HG03354 (cell line): Measurements from ENCODE around the gene NCOA1.

Experiments used
- ATAC-seq: cut with Tn5 transposase; IDR thresholded peaks from one replicate; pipeline ENCODE4 v1.9.1; 2021; ENCODE audit warnings: mild to moderate bottlenecking; ENCODE audit not compliant: unreplicated experiment, poor library complexity, severe bottlenecking

The NCOA1 gene

DNA sequence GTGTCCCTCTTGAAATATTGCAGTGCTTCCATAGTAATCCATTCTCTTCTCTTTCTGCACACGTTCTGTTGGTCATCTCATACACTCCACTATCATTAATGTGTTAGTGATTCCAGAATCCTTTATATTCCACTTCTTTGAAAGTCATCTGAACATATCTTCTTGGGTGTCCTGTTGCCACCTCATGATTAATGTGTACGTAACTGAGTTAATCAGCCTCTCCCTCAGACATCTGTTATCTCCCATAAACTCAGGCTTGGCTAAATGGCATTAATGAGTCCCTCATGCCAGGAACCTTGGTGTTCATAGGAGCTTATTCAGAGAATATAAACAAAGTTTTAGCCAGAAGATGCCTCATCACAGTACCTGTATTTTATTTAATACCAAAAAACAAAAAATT is 126.4 kb downstream of the NCOA1 start:
- no peak for ATAC-seq

DNA sequence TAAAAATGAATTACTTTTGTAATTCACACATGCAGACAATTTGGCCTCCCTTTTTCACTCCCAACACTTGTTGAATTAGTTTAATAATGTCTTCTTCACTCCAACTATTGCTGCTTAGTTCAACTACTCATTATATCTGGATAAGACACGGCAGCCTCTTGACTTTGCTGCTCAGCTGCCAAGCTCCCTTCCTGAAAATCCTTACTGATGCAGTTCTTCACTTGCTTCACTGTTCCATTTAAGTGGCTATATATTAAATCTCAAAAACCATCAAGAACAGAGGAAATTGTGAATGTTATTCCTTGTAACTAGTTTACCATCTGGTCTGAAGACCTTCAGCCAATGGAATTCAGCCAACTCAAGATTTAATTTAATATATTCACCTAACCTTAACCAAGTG is 127.1 kb downstream of the NCOA1 start:
- ATAC-seq = no peak

DNA sequence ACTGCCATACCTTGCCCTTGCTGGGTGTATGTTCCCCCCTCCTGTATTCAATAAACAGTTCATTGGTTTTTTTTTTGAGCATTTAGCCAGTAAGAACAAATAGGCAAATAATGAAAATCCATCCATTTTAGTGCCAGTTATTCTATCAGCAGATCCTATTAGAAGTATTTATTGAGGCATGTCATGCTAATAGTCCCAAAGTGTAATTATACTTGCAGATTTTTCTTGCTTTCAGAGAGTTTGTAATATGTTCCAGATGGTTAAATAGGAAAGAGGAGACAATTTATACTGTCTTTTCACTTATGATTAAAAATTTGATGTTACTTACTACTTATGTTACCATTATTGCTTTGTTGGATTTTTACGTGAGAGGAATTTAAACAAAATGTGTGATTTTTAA is 127.6 kb downstream of the NCOA1 start:
- no peak for ATAC-seq

DNA sequence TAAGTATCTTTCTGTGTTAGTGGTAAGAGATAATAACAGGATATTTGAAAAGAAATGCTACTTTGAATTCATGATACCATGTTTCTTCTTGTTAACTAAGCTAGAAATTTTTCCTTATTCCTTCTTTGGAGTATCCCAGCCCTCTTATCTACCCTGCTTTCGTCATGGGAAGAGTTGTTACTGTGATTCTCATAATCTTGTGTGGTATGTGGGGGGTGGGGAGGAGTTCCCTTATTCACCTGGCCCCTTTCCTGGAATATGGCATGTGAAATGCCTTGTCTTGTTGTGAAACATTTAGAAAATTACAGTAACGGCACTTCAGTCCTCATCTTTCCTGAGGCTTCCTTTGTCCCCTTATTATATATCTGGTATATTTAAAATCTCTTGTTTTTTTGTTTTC is 129.9 kb downstream of the NCOA1 start:
- ATAC-seq = no peak

DNA sequence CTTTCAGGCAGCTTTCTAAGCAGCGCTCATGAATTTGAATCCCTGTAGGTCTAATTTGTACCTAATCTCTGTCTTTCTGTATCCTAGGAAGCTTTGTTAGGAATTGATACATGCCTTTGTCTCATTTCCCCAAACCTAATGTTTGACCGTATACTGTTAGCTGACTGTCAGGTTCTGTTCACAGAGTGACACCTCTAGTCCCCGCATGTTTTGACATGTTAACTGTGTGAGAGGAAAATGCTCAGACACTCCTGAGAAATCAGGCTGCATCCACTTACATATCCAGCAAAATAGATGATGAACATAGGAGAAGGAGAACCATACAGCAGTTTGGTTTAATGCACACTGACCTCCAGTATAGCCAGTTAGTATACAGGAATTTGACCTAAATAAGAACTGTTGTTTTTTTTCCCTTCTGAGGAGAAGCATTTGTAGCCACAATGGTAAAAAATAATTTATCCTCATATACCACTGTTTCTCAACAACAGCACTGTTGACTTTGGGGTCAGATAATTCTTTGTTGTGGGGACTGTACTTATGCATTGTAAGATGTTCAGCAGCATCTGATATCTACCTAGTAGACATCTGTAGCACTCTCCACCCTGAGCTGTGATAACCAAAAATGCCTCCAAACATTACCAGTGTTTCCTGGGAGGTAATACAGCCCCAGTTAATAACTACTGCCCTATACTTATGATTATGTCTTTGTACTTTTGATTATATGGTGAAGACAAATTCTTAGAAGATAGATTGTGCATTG is 130.9 kb downstream of the NCOA1 start:
- ATAC-seq = no peak

DNA sequence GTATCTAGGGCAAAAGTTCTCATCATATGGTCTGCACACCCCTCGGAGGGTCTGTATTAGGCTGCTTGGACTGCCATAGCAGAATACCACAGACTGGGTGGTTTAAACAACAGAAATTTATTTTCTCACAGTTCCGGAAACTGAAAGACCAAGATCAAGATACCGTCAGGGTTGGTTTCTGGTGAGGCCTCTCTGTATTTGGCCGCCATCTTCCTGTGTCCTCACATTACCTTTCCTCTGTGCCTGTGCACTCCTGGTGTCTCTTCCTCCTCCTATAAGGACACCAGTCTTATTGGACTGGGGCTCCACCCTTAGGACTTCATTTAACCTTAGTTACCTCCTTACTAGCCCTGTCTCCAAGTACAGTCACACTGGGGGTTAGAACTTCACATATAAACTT is 132.5 kb downstream of the NCOA1 start:
- no peak for ATAC-seq

DNA sequence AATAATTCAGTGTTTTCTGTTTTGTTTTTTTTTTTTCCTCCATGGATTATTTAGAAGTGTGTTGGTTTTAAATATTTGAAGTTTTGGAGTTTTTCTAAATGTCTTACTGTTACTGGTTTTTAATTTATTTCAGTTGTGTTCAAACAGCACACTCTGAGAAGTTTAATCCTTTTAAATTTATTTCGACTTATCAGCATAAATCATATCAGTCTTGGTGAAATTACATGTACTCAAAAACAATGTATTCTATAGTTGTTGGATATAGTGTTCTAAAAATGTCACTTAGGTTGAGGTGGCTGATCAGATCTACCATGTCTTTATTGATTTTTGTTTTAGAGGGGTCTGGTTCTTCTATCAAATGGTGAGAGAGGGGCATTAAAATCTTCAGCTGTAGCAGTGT is 134.7 kb downstream of the NCOA1 start:
- no peak for ATAC-seq

DNA sequence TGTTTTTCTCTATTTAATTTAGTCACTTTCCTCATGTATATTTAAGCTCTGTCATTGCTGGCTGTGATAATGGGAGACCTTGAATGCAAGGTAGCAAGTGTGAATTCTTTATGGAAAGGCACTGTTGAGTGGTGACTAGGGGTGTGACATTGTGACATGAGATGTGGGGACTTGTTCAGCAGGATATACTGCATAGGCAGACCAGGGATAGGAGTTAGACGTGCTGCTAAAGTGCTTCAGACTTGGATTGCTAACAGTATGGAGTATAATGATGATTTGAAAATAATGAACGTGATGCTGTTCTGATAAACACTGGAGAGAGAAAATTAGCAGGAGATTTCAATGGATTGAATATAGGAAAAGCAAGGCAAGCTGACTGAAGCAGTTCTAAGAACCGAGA is 135.1 kb downstream of the NCOA1 start:
- ATAC-seq = no peak

DNA sequence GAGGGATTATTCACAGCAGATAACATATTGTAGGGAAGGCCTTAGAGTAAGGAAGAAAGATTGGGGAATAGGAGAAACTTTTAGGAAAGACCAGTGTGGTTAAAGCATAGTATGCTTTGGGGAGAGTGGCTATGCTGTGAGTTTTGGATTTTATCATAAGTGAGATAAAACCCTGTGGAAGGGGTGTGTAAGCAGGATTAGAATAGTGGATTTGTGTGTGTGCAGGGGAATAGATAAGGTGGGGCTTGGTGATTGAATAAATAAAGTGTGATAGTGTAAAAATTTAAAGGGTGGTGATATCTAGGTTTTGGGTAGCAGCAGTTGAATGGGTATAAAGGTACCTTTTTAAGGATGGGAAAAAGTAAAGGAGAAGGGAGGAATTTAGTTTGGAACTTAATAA is 137.7 kb downstream of the NCOA1 start:
- ATAC-seq = no peak

DNA sequence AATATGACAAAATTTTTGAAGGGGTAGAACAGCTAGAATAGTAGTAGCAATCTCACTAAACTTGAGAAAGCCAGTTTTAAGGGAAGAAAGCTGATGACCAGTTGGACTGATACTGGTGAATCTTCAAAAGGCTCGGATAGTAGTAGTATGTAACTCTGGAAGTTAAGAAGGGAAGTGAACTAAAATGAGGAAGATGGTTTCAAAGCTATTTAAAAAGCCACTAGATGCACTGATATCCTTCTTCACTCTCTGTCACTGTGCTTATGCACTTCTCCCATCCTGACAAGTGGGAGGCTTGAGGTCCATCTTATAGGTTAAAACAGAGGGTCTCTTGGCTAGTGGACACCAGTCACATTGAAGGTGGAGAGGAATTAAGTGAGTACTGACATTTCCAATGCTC is 141.1 kb downstream of the NCOA1 start:
- no peak for ATAC-seq

DNA sequence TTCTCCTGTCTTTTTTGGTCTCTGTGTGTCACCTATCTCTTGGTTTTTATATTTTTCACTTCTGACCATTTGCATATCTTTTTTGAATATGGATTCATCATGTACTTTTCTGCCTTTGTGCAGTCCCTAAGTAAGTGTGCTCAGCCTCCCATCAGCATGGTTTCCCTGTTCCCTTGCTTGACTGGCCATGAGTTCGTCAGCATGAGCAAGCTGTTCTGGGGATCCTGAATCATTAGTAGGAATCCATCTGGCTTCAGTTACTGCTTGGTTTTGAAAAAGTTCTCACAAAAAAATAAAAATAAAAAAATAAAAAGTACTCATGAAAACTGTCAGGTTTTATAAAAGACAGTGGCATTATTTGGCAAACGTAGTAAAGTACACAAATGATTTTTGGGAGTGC is 144.1 kb downstream of the NCOA1 start:
- ATAC-seq = no peak

DNA sequence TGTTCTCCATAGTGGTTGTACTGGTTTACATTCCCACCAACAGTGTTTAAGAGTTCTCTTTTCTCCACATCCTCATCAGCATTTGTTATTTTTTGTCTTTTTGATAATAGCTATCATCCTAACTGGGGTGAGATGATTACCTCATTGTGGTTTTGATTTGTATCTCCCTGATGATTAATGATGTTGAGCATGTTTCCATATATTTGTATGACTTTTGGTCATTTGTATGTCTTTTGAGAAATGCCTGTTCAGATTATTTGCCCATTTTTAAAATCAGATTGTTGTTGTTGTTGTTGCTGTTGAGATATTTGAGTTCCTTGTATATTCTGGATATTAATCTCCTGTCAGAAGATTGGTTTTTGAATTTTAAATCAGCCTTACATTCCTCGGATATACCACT is 147.5 kb downstream of the NCOA1 start:
- no peak for ATAC-seq

DNA sequence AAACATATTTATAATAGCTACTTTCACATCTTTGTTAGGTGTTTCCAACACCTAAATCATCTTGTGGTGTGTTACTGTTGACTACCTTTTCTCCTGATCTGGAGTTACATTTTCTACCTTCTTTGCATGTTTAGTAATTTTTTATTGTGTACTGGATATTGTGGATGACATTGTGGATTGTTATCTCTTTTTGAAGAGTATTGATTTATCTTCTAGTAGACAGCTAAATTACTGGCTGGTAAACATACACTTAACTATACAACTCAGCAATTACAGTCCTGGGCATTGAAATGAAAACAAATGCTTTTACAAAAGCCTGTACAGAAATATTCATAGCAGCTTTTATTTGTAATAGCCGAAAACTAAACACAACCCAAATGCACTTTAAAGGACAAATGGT is 151.3 kb downstream of the NCOA1 start:
- ATAC-seq = no peak

DNA sequence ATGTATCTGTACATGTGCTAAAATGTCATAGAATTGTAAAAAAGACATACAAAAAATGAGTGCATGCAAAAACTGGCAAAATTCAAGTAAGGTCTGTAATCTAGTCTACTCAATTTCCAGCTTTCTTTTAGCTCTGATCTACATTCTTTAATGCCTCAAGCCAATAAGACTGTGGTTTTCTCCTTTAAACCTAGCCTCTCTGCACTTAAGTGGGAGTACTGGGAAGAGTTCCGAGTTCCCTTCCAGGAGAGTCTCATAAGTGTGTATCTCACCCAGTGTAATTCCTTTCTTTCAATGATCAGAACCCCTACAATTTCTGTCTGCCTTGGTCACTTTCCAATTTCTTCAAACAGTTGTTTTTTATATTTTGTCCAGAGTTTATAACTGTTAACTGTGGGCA is 152.0 kb downstream of the NCOA1 start:
- no peak for ATAC-seq

DNA sequence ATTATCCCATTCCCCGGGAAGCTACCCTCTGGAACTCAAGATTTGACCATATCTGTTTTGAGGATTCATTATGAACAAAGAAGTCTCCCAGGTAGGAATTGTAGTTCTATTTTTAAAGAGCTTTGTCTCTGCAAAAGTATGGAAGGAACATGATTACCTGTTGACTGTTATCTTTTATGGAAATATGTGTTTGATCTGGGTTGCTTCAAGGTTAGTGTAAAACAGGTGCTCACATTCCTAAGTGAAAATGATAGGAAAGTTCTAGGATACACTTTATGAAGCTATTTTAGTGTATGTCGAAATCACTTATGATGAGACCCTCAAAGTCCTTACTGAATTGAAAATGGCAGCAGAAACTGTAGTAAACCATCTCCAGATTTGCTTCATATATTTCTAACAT is 153.0 kb downstream of the NCOA1 start:
- no peak for ATAC-seq

DNA sequence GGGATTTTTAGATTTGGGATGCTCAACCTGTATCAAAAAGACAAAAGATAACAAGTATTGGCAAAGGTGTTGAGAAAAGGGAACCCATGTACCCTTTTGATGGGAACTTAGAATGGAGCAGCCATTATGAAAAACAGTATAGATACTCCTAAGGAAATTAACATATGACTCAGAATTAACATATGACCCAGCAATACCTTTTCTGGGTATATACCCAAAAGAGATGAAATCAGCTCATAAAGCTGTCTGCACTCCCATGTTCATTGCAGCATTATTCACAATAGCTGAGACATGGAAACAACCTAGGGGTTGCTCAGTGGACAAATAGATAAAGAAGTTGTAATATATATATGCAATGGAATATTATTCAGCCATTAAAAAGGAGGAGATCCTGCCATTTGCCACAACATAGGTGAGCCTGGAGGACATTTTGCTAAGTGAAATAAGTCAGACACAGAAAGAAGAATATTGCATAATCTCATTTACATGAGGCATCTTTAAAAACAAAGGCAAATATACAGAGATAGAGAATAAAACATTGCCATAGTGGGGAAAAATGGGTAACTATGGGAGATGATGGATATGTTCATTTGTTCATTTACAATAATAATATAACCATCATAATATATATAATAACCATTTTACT is 160.1 kb downstream of the NCOA1 start:
- no peak for ATAC-seq

DNA sequence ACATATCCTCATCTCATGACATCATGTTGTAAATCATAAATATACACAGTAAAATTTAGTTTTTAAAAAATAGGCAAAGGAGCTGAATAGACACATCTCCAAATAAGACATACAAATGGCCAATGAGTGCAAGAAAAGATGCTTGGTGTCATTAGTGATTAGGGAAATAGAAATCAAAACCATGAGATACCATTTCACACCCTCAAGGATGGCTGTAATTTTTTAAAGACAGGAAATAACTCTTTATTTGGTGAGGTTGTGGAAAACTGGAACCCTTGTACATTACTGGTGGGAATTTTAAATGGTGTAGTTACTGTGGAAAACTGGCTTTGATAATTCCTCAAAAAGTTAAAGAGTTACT is 160.6 kb downstream of the NCOA1 start:
- ATAC-seq = no peak

DNA sequence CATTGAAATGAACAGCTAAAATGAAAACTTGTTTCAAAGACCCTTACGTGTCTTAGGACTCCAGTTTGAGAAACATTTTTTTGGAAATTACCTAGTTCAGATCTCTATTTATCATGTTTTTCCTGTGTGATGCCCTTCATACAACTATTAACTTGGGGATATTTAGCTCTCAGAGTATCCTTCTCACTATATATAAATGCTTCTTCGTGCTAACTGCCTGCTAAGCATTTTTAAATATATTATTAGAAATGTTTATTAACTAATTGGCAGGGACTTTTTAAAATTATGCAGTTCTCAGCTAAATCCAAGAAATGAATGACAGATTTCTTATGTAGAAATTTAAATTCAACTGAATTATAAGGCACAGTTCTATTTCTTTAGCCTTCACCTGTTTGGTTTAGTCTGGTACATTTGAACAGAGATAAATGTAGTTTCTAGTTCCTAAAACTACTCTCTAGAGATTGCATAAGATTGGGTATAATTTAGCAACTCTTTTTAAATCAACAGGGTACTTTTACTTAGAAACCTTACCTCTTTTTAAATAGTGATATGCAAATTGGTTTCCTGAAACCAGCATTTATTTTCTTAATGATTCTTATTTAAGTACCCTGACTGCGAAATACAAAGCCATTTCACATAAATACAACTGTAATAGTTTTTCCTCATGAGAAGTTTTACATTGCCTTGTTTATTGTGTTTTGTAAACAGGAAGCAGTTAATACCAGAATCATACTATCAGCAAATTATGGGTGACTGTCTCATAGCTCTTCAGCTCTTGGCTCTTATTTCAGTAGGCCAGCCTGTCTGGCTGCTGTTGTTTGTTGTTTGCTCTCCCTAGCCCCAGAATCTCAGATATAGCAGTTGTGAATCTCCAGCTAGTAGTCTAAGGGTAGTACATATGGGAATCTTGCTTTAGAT is 161.5 kb downstream of the NCOA1 start:
- no peak for ATAC-seq

DNA sequence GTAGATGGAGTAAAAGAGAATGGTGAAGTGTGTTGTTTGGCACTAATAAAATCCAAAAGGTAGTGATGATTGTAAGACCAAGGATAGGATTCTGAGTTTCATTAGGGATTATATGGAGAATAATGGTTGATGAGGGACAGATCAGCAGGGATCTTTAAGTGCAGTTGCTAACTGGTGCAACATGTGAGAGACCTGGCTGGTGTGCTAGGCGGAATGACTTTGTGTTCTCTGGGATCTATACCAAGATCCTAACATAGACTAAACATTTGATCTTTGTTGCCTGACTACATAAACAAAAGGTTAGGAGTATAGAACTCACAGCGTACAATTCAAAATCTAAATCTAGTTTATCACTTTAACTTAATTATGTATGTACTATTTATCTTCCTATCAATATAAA is 166.8 kb downstream of the NCOA1 start:
- ATAC-seq = no peak

DNA sequence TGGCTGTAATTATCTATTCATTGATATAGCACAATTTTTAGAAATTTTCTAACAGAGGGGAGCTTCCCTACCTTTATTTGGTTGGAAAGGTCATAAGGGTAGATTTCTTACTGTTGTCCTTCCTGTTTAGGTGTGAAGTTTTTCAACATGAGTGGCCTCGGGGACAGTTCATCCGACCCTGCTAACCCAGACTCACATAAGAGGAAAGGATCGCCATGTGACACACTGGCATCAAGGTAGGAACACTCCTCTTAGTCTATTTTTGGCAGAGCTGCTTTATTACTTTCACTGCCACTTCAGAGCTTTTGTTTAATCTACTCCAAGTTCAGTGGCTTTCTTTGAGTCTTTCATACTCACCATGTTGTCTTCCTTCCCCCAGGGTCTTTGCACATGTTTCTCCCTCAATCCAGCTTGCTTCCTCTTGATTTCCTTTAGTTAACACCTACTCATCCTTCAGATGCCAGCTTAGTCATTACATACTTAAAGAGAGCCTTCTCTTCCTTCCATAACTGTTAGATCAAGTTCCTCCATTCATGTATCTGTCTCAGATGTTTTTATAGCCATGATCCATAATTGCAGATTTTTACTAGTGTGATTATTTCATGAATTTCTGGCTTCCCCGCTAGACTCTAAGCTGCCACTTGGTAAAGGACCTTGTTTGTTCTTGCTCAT is 167.6 kb downstream of the NCOA1 start:
- ATAC-seq = no peak
